Measurements from ENCODE around the gene COLEC12. TPM values are rescaled to one million over a fixed set of nuclear protein-coding genes. Genes with fewer than 3 reads are reported as not detected.

The COLEC12 gene
- polyA plus RNA-seq, 3 donors, result 0.21 to 0.47 (median 0.35) TPM

- no peaks in the 10 kb centered on the region for H4K20me1 ChIP-seq (ENCODE audit: insufficient read depth, low read length)
- H3K79me2 ChIP-seq (ENCODE audit: insufficient read depth, low read length), result no peaks in the 10 kb centered on the region
- H3K4me3 Mint-ChIP-seq, result no peak overlapping the region
- intact Hi-C loops (cut with micrococcal nuclease), result no loop called here
- H3K9me3 Mint-ChIP-seq, result peaks cover 10 to 31% (median 23%) of the 10 kb centered on the region in 7 donors
- H3K9ac ChIP-seq (ENCODE audit: insufficient read depth, low read length, poor library complexity, severe bottlenecking), result no peak overlapping the region
- peaks cover 3 to 13% of the 10 kb centered on the region in 2 donors for H3K9me3 ChIP-seq (replicated peaks in 1 of 2; ENCODE audit: control insufficient read depth in 1 of 2, insufficient read depth in 1 of 2, low read length in 2 of 2)
- H3K27ac Mint-ChIP-seq, result no peak overlapping the region
- no peaks in the 10 kb centered on the region for H3K27me3 ChIP-seq (ENCODE audit: control insufficient read depth in 2 of 2, insufficient read depth in 2 of 2, low read length in 2 of 2)
- no peak for TF ChIP-seq CTCF (IDR thresholded peaks at IDR 0.05)
- H3K4me1 ChIP-seq (ENCODE audit: control insufficient read depth in 1 of 2, insufficient read depth in 2 of 2, low read length in 2 of 2), result peaks cover 20 to 22% of the 10 kb centered on the region in 2 donors
- no peak overlapping the region for H3K4me3 ChIP-seq (replicated peaks in 1 of 3; ENCODE audit: low read depth in 2 of 3, low read length in 3 of 3)
- no peak overlapping the region for H3K4me2 ChIP-seq (replicated peaks; ENCODE audit: extremely low read depth, low read length, poor library complexity, severe bottlenecking)
- H3K36me3 Mint-ChIP-seq, result peaks cover 0 to 18% of the 10 kb centered on the region in 2 donors
- peaks cover 36% of the 10 kb centered on the region for H3K4me1 Mint-ChIP-seq
- H3K27me3 Mint-ChIP-seq (ENCODE audit: low read depth in 3 of 3), result no peaks in the 10 kb centered on the region
- no peak overlapping the region for H2AFZ ChIP-seq (ENCODE audit: insufficient read depth, low read depth, low read length, poor library complexity, severe bottlenecking)
- H3K36me3 ChIP-seq (replicated peaks in 1 of 2; ENCODE audit: control insufficient read depth in 1 of 2, insufficient read depth in 2 of 2, low read length in 2 of 2), result no peaks in the 10 kb centered on the region
- H3K27ac ChIP-seq (ENCODE audit: low read depth in 1 of 2, low read length in 2 of 2), result no peak overlapping the region
- WGBS (ENCODE audit: insufficient coverage), result no CpG with 5 or more reads among the region's 1 CpG
- no peak for DNase-seq
Measured at GRCh38 chr18:408367-408766, 92.1 kb downstream of the COLEC12 start.

- WGBS (ENCODE audit: insufficient coverage), result 80% methylated on average over 1 of the region's 4 CpGs
- no peaks in the 10 kb centered on the region for H3K36me3 ChIP-seq (replicated peaks in 1 of 2; ENCODE audit: control insufficient read depth in 1 of 2, insufficient read depth in 2 of 2, low read length in 2 of 2)
- no peak overlapping the region for H3K9ac ChIP-seq (ENCODE audit: insufficient read depth, low read length, poor library complexity, severe bottlenecking)
- H3K79me2 ChIP-seq (ENCODE audit: insufficient read depth, low read length), result no peaks in the 10 kb centered on the region
- Mint-ChIP-seq H3K27ac (no peak overlapping the region), H3K9me3 (peaks cover 10 to 31% (median 23%) of the 10 kb centered on the region in 7 donors), H3K36me3 (peaks cover 0 to 18% of the 10 kb centered on the region in 2 donors), H3K27me3 (ENCODE audit: low read depth in 3 of 3) (no peaks in the 10 kb centered on the region), H3K4me1 (peaks cover 31% of the 10 kb centered on the region), H3K4me3 (no peak overlapping the region)
- no peak for TF ChIP-seq CTCF (IDR thresholded peaks at IDR 0.05)
- no peak for DNase-seq
- no peak overlapping the region for H2AFZ ChIP-seq (ENCODE audit: insufficient read depth, low read depth, low read length, poor library complexity, severe bottlenecking)
- intact Hi-C loops (cut with micrococcal nuclease), result no loop called here
- no peaks in the 10 kb centered on the region for H3K27me3 ChIP-seq (ENCODE audit: control insufficient read depth in 2 of 2, insufficient read depth in 2 of 2, low read length in 2 of 2)
- H3K9me3 ChIP-seq (replicated peaks in 1 of 2; ENCODE audit: control insufficient read depth in 1 of 2, insufficient read depth in 1 of 2, low read length in 2 of 2), result peaks cover 3 to 13% of the 10 kb centered on the region in 2 donors
- H3K4me2 ChIP-seq (replicated peaks; ENCODE audit: extremely low read depth, low read length, poor library complexity, severe bottlenecking), result no peak overlapping the region
- H3K4me3 ChIP-seq (replicated peaks in 1 of 3; ENCODE audit: low read depth in 2 of 3, low read length in 3 of 3), result no peak overlapping the region
- H3K4me1 ChIP-seq (ENCODE audit: control insufficient read depth in 1 of 2, insufficient read depth in 2 of 2, low read length in 2 of 2), result peaks cover 18 to 21% of the 10 kb centered on the region in 2 donors
- H3K27ac ChIP-seq (ENCODE audit: low read depth in 1 of 2, low read length in 2 of 2), result no peak overlapping the region
- H4K20me1 ChIP-seq (ENCODE audit: insufficient read depth, low read length), result no peaks in the 10 kb centered on the region
Measured at GRCh38 chr18:407626-408224, 92.8 kb downstream of the COLEC12 start.

All from CD14-positive monocyte (primary cell).